GM23338 (cell line): ENCODE results near the gene DYNLT3.

Experiments used
- CREB1 ChIP-seq: fragments of 250-450 bp; sonication (Bioruptor Pico); IDR thresholded peaks from 2 replicates; pipeline ENCODE4 v1.5.0; 2020; ENCODE audit warnings: low read depth, mild to moderate bottlenecking, moderate library complexity
- EZH2 ChIP-seq: fragments of 200-600 bp; sonication (generic); IDR thresholded peaks from one replicate; pipeline ENCODE4 v1.8.0; 2017; ENCODE audit warnings: antibody characterized with exemption, mild to moderate bottlenecking, low read depth; ENCODE audit not compliant: unreplicated experiment
- EZH2phosphoT487 ChIP-seq: fragments of 200-600 bp; sonication (generic); IDR thresholded peaks from one replicate; pipeline ENCODE4 v1.8.1; 2018; ENCODE audit warnings: antibody characterized with exemption; ENCODE audit not compliant: unreplicated experiment
- JUNB ChIP-seq: IDR thresholded peaks from one replicate; pipeline ENCODE4 v1.6.1; 2016; ENCODE audit warnings: antibody characterized with exemption; ENCODE audit not compliant: unreplicated experiment
- NANOG ChIP-seq: IDR thresholded peaks from 2 replicates; pipeline ENCODE4 v1.6.1; 2016; ENCODE audit warnings: antibody characterized with exemption, borderline replicate concordance
- POLR2AphosphoS5 ChIP-seq: IDR thresholded peaks from 2 replicates; pipeline ENCODE4 v1.6.1; 2016; ENCODE audit warnings: antibody characterized with exemption, low read depth
- STAT1 ChIP-seq: IDR thresholded peaks from one replicate; pipeline ENCODE4 v1.6.1; 2016; ENCODE audit warnings: antibody characterized with exemption; ENCODE audit not compliant: unreplicated experiment
- ZNF114 ChIP-seq: fragments of 250-450 bp; sonication (Bioruptor Pico); IDR thresholded peaks from 2 replicates; pipeline ENCODE4 v1.5.0; 2020; ENCODE audit warnings: mild to moderate bottlenecking, moderate library complexity
- ZNF331 ChIP-seq: fragments of 250-450 bp; sonication (Bioruptor Pico); IDR thresholded peaks from 2 replicates; pipeline ENCODE4 v1.5.0; 2020; ENCODE audit warnings: low read depth, mild to moderate bottlenecking, moderate library complexity
- ZNF462 ChIP-seq: fragments of 250-450 bp; sonication (Bioruptor Pico); IDR thresholded peaks from 2 replicates; pipeline ENCODE4 v1.5.0; 2020; ENCODE audit warnings: mild to moderate bottlenecking, moderate library complexity
- TF ChIP-seq, protein P1 (sequence below), 2 experiments: fragments of 200-600 bp in 1 of 2; sonication (generic) in 1 of 2; conservative IDR thresholded peaks; 2 replicates each; pipeline versions ENCODE4 v1.5.1 to v1.6.1; 2016 to 2017; ENCODE audit warnings: antibody characterized with exemption in 2 of 2, low read depth in 2 of 2, mild to moderate bottlenecking in 2 of 2, moderate library complexity in 1 of 2
- TF ChIP-seq, protein P2 (sequence below): IDR thresholded peaks from one replicate; pipeline ENCODE4 v1.6.1; 2018; ENCODE audit warnings: antibody characterized with exemption; ENCODE audit not compliant: unreplicated experiment
- TF ChIP-seq, protein P3 (sequence below): IDR thresholded peaks from 2 replicates; pipeline ENCODE4 v1.6.1; 2016; ENCODE audit warnings: antibody characterized with exemption

DNA sequence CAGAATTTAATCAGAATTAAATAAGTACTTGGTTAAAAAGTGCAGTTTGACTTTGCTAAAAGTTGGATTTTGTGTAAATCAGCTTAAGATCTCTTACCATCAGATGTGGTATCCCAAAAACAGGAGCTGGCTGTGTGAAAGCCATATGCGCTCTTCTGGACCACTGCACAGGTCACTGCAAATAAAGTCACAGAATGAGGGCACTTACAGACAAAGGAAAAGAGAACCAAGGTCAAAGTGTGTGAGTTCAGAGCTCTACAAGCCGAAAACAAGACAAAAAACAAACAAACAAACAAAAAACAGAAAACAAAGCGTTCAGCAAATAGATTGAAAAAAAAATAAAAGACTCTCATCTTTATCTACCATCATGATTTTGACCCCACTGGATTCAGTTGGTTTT lies 6.4 kb downstream of the DYNLT3 start:
- TF ChIP-seq, protein P1, sequence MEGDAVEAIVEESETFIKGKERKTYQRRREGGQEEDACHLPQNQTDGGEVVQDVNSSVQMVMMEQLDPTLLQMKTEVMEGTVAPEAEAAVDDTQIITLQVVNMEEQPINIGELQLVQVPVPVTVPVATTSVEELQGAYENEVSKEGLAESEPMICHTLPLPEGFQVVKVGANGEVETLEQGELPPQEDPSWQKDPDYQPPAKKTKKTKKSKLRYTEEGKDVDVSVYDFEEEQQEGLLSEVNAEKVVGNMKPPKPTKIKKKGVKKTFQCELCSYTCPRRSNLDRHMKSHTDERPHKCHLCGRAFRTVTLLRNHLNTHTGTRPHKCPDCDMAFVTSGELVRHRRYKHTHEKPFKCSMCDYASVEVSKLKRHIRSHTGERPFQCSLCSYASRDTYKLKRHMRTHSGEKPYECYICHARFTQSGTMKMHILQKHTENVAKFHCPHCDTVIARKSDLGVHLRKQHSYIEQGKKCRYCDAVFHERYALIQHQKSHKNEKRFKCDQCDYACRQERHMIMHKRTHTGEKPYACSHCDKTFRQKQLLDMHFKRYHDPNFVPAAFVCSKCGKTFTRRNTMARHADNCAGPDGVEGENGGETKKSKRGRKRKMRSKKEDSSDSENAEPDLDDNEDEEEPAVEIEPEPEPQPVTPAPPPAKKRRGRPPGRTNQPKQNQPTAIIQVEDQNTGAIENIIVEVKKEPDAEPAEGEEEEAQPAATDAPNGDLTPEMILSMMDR (conservative IDR thresholded peaks at IDR 0.05; ENCODE audit: low read depth in 2 of 2), result no peak
- TF ChIP-seq POLR2AphosphoS5 (no peak), ZNF331 (CRISPR knock-in tag) (no peak), EZH2 (no peak), NANOG (no peak), CREB1 (CRISPR knock-in tag) (no peak), EZH2phosphoT487 (no peak), STAT1 (no peak), JUNB (no peak), ZNF114 (no peak), ZNF462 (no peak)
- TF ChIP-seq, protein P2, sequence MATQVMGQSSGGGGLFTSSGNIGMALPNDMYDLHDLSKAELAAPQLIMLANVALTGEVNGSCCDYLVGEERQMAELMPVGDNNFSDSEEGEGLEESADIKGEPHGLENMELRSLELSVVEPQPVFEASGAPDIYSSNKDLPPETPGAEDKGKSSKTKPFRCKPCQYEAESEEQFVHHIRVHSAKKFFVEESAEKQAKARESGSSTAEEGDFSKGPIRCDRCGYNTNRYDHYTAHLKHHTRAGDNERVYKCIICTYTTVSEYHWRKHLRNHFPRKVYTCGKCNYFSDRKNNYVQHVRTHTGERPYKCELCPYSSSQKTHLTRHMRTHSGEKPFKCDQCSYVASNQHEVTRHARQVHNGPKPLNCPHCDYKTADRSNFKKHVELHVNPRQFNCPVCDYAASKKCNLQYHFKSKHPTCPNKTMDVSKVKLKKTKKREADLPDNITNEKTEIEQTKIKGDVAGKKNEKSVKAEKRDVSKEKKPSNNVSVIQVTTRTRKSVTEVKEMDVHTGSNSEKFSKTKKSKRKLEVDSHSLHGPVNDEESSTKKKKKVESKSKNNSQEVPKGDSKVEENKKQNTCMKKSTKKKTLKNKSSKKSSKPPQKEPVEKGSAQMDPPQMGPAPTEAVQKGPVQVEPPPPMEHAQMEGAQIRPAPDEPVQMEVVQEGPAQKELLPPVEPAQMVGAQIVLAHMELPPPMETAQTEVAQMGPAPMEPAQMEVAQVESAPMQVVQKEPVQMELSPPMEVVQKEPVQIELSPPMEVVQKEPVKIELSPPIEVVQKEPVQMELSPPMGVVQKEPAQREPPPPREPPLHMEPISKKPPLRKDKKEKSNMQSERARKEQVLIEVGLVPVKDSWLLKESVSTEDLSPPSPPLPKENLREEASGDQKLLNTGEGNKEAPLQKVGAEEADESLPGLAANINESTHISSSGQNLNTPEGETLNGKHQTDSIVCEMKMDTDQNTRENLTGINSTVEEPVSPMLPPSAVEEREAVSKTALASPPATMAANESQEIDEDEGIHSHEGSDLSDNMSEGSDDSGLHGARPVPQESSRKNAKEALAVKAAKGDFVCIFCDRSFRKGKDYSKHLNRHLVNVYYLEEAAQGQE, result no peak
- TF ChIP-seq, protein P3, sequence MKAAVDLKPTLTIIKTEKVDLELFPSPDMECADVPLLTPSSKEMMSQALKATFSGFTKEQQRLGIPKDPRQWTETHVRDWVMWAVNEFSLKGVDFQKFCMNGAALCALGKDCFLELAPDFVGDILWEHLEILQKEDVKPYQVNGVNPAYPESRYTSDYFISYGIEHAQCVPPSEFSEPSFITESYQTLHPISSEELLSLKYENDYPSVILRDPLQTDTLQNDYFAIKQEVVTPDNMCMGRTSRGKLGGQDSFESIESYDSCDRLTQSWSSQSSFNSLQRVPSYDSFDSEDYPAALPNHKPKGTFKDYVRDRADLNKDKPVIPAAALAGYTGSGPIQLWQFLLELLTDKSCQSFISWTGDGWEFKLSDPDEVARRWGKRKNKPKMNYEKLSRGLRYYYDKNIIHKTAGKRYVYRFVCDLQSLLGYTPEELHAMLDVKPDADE, result no peak
